Measurements from ENCODE around the gene TLK2.
"Not testable (repeated sequence)": the region's sequence is repeated elsewhere in the genome, so short reads cannot be mapped to it uniquely, and the experiment has no call there.

The TLK2 gene

GRCh38 chr17:62490990-62491389, 12.4 kb downstream of the TLK2 start:
- DNase-seq = not testable (repeated sequence)

GRCh38 chr17:62493049-62493655, 14.5 kb downstream of the TLK2 start:
- not testable (repeated sequence) for DNase-seq

GRCh38 chr17:62494073-62494472, 15.4 kb downstream of the TLK2 start:
- not testable (repeated sequence) for DNase-seq

DNA sequence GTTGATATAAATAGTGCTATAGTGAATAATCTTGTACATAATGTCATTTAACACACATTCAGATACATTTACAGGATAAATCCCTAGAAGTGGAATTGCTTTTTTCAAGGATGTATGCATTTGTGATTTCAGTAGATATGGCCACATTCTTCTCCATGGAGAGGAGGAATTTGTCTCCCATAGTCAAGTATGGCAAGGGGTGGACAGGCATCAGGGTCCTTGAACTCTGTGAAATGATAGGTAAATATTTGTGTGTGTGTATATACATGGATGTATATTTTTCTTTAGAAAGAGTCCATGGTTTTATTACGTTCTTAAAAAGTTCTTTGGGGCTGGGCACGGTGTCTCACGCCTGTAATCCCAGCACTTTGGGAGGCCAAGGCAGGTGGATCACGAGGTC, 17.7 kb downstream of the TLK2 start:
- not testable (repeated sequence) for DNase-seq

GRCh38 chr17:62498796-62499195, 20.2 kb downstream of the TLK2 start:
- DNase-seq = not testable (repeated sequence)

- DNase-seq = not testable (repeated sequence)
These were observed 21.8 kb downstream of the TLK2 start for GRCh38 chr17:62500463-62500862.

DNA sequence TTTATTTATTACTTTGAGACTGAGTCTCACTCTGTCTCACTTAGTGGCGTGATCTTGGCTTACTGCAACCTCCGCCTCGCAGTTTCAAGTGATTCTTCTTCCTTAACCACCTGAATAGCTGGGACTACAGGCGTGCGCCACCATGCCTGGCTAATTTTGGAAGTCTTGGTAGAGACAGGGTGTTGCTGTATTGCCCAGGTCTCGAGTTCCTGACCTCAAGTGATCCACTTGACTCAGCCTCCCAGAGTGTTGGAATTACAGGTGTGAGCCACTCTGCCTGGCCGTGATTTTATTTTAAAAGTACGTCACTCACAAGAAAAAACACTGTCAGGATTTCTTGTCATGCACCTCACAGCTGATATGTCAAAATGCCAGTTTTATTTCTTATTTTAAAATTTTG, 26.2 kb downstream of the TLK2 start:
- not testable (repeated sequence) for DNase-seq

- not testable (repeated sequence) for DNase-seq
These were observed 28.7 kb downstream of the TLK2 start for GRCh38 chr17:62507191-62507836.

DNA sequence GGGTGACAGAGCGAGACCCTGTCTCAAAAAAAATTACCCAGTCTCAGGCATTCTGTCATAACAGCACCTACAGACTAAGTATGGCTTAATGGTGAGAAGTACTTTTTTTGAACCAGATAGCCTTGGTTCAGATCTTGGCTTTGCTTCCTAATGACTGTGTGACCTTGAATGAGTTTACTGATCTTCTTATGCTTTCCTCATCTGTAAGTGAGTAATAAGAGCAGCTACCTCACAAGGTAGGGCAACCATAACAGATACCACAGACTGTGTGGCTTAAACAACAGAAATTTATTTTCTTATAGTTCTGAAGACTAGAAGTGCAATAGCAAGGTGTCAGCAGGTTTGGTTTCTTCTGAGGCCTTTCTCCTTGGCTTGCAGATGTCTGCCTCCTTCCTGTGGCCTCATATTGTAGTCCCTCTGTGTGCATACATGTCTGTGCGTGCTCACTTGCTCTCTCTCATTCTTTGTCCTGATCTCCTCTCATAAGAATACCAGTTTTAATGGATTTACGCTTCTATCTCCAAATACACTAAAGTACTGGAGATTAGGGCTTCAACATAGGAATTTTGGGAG, 31.7 kb downstream of the TLK2 start:
- DNase-seq = not testable (repeated sequence)

DNA sequence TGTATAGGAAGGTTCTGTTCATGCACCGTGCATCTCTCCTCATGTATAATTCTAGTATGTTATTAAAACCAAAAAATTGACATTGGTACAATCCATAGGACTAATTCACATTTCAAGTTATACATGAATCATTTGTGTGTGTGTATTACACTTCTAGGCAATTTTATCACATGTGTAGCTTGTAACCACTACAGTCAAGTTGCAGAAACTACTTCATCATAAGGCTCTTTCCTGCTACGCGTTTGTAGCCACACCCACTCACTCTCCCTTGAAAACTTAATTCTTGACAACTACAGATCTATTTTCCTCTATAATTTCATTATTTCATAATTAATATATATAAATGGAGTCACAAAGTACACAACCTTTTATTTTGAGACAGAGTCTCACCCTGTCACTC, 32.4 kb downstream of the TLK2 start:
- not testable (repeated sequence) for DNase-seq

- not testable (repeated sequence) for DNase-seq
These were observed 37.8 kb downstream of the TLK2 start for GRCh38 chr17:62516376-62516775.

DNA sequence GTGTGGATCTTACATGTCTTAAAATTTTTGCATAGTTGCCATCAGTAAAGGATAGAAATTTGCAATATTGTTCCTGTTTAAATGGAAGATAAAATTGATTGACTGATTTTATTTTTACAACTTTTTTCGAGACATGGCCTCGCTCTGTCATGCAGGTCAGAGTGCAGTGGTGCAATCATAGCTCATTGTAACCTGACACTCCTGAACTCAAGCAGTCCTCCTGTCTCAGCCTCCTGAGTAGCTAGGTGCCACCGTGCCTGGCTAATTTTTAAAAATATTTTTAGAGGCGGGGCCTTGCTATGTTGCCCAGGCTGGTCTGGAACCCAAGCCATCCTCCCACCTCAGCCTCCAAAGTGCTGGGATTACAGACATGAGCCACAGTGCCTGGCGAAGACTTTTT, 42.7 kb downstream of the TLK2 start:
- DNase-seq = not testable (repeated sequence)

DNA sequence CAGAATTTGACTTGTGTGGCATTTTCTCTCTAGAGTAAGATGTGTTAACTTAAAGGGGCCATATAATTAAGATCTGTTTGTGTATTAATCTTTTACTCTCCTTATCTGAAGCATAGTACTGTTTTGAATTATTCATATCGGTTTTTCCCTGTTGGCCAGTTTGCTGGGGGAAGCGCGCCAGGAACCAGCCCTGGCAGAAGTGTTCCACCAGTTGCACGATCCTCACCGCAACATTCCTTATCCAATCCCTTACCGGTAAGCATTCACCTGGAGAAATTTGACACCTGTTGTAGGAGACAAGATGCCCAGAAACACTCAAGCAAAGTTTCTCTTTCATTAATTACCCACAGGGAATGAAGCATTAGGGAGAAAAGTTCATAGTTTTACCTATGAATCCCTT, 45.5 kb downstream of the TLK2 start:
- not testable (repeated sequence) for DNase-seq

GRCh38 chr17:62525317-62525716, 46.7 kb downstream of the TLK2 start:
- not testable (repeated sequence) for DNase-seq

DNA sequence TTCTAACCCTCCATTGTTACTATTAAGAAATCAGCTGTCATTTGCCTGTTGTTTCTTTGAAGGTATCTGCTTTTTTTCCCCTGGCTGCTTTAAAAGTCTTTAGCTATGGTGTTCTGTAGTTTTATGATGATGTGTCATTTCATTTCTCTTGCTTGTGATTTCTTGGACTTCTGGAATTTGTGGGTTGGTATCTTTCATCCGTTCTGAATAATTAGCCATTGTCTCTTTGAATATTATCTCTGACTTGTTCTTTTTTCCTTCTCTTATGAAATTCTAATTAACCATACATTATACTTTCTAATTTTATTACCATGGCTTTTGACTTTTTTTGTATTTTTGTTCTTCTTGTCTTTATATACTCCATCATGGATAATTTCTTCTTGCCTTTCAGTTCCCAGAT, 52.3 kb downstream of the TLK2 start:
- not testable (repeated sequence) for DNase-seq

GRCh38 chr17:62536557-62536956, 57.9 kb downstream of the TLK2 start:
- not testable (repeated sequence) for DNase-seq

DNA sequence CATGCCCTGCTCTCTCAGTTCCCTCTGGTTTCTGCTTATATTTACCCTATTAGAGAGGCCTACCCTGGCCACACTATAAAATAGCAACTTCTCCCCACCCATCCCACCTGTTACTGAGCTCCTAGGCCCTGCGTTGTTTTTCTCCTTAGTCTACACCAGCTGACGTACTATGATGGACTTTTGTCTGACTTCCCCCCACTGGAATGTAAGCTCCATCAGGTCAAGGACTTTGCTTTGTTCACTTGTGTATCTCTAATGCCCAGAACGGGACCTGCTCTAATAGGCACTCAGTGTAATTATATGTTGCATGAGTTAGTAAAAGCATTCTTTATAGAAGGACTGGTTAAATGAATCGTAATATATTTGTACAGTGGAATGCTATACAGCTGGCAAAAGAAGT, 62.4 kb downstream of the TLK2 start:
- DNase-seq = not testable (repeated sequence)

DNA sequence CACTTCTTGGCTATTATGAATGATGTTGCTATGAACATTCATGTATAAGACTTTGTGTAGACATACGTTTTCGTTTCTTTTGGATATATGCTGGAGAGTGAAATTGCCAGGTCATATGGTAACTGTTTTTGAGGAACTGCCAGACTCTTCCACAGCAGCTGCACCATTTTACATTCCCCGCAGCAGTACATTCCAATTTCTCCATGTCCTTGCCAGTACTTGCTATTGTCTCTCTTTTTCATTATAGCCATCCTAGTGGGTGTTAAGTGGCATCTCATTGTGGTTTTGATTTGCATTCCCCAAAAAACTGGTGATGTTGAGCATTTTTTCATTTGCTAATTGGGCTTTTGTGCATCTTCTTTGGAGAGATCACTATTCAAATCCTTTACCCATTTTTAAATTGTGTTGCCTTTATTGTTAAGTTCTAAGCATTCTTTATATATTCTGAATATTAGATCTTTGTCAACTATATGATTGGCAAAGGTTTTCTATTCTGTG, 64.7 kb downstream of the TLK2 start:
- DNase-seq = not testable (repeated sequence)

GRCh38 chr17:62546066-62546465, 67.4 kb downstream of the TLK2 start:
- not testable (repeated sequence) for DNase-seq

DNA sequence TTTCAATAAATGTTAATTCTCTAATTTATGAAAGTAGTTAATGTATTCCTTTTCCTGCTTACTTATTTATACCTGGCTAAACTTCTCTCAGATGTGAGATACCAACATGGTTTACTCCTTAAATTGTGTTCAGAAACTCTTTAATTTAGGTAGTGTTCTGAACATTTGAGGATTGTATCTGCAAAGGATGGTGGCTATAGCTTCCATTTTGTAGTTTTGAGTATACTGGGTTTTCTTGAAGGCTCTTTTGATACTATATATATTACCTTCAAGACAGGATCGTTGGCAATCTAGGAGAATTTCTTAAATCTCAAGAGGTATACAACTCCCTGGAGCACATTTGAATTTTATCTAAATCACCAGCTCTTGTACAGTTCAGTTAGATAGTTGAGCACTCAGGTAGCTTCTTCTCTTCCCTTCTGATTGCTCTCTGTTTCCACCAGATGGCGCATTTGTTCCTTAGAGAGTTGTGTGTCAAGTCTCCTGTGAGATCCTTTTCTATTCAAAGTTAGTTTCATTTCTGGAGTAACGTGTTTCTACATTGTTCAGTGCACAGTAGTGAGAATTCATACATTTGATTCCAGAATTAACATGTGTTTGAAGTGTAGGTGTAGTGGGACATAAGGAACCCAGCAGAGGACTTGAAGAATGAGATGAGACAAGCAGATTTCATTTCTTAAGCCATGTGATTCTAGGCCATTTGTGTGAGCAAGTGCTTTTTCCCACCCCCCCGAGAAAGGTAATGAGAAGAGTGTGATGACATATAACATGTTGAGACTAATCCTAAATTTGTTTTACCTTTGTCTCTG, 74.4 kb downstream of the TLK2 start:
- peak in 1 of 2 experiments; percentile 23 for DNase-seq

DNA sequence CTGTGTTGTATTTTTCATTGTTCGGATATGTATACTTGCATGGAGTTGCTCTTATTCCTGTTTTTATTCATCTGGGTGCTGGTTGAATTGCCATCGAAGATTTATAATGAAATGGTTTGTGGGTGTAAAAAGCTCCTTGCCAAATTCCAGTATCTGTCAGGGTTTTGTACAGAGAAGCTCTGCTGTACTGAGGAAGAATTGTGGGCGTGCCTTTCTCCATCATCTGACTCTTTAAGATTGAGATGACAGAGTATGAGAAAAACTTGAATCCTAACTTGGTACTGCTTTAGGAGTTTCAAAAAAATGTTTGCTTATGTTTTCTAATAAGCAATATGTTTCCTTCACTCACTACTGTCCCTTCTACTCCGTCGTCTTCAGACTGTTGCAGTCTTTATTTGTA, 78.9 kb downstream of the TLK2 start:
- DNase-seq = not testable (repeated sequence)

DNA sequence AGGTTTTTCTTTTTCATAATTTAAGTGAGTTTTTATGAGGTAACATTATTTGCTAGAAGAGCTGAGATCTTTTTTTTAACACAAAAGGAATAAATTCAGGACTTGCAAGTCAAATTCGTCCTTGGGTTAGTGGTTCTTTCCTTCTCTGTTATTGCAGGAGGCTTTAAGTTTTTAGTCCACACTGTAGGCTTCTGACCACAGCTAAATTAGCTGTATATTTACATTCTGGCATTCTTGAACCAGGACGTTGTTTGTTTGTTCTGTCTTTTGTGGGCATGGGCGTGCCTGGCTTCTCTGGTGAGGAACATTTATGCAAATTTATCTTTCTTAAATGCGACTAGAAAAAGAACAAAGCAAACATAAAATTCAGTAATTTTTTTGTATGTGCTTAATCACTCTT, 80.3 kb downstream of the TLK2 start:
- not testable (repeated sequence) for DNase-seq

GRCh38 chr17:62560971-62561370, 82.3 kb downstream of the TLK2 start:
- DNase-seq = not testable (repeated sequence)

Data from stimulated activated CD4-positive, alpha-beta T cell treated with anti-CD3 and anti-CD28 coated beads, Interleukin-4, amount 100 ng/mL, for 4 hours (primary cell).